CD4-positive, CD25-positive, alpha-beta regulatory T cell (primary cell): Measurements from ENCODE around the gene C1orf174. TPM values are rescaled to one million over a fixed set of nuclear protein-coding genes. Genes with fewer than 3 reads are reported as not detected.

ENCODE experiments used
- ATAC-seq, 2 donors: fragments of 150-1000 bp; cut with Tn5 transposase; one replicate each; pipeline ENCODE4 v1.10.0; 2021; ENCODE audit warnings: low read depth in 2 of 2, moderate number of reproducible peaks in 2 of 2, moderate library complexity in 1 of 2
- DNase-seq, 3 donors: peaks; one replicate each; pipeline versions ENCODE4 v3.0.0 to v3.0.0-alpha.2; 2012 to 2022; ENCODE audit warnings: mixed read lengths in 1 of 3
- H3K27ac ChIP-seq: one replicate; pipeline ENCODE4 v1.7.0; 2013; ENCODE audit warnings: mild to moderate bottlenecking, low read length; ENCODE audit not compliant: insufficient read depth, poor library complexity, severe bottlenecking
- H3K27me3 ChIP-seq: one replicate; pipeline ENCODE4 v1.7.0; 2013; ENCODE audit warnings: low read length; ENCODE audit not compliant: control insufficient read depth, insufficient read depth
- H3K36me3 ChIP-seq: one replicate; pipeline ENCODE4 v1.7.0; 2013; ENCODE audit warnings: mild to moderate bottlenecking, low read length, moderate library complexity; ENCODE audit not compliant: control insufficient read depth, insufficient read depth
- H3K4me1 ChIP-seq: 2 replicates; pipeline ENCODE4 v1.7.0; 2013; ENCODE audit warnings: mild to moderate bottlenecking, low read length; ENCODE audit not compliant: insufficient read depth, control insufficient read depth, poor library complexity, severe bottlenecking
- H3K4me3 ChIP-seq: one replicate; pipeline ENCODE4 v1.7.0; 2013; ENCODE audit warnings: low read depth, mild to moderate bottlenecking, low read length, moderate library complexity
- H3K9me3 ChIP-seq, 2 experiments: 1 replicate in 1 of 2; 2 replicates in 1 of 2; pipeline ENCODE4 v1.7.0; 2013; ENCODE audit warnings: low read length in 2 of 2, mild to moderate bottlenecking in 1 of 2, moderate library complexity in 1 of 2; ENCODE audit not compliant: control insufficient read depth in 2 of 2
- H3K27ac Mint-ChIP-seq, 3 donors: one replicate each; pipeline ENCODE4 v1.8.0; 2020 to 2022; ENCODE audit warnings: mild to moderate bottlenecking in 3 of 3, mixed read lengths in 3 of 3, moderate library complexity in 2 of 3
- H3K27me3 Mint-ChIP-seq: one replicate; pipeline ENCODE4 v1.8.0; 2022; ENCODE audit warnings: mild to moderate bottlenecking, mixed read lengths
- H3K36me3 Mint-ChIP-seq: one replicate; pipeline ENCODE4 v1.8.0; 2020; ENCODE audit warnings: mixed read lengths
- H3K4me1 Mint-ChIP-seq, 4 donors: one replicate each; pipeline ENCODE4 v1.8.0; 2020 to 2022; ENCODE audit warnings: mixed read lengths in 4 of 4, mild to moderate bottlenecking in 1 of 4
- H3K4me3 Mint-ChIP-seq, 4 donors: one replicate each; pipeline ENCODE4 v1.8.0; 2020 to 2022; ENCODE audit warnings: mild to moderate bottlenecking in 4 of 4, mixed read lengths in 4 of 4, moderate library complexity in 3 of 4
- H3K9me3 Mint-ChIP-seq, 7 donors: one replicate each; pipeline ENCODE4 v1.8.0; 2020 to 2022; ENCODE audit warnings: mixed read lengths in 7 of 7, mild to moderate bottlenecking in 3 of 7, moderate library complexity in 2 of 7
- polyA plus RNA-seq, 4 donors: library from polyadenylated mRNA; unstranded; fragments of 300-500 nt; fragmentation: Illumina TruSeq; gene quantifications; one replicate each; pipeline ENCODE4 v1.2.3, GENCODE V29; 2021
- total RNA-seq: library from RNA; stranded (reverse); gene quantifications from one replicate; pipeline ENCODE4 v1.2.3, GENCODE V29; 2022

The C1orf174 gene
- total and polyA plus RNA-seq, 5 donors from 2014 or later, result 15.4 to 33.3 (median 26.3) TPM

DNA sequence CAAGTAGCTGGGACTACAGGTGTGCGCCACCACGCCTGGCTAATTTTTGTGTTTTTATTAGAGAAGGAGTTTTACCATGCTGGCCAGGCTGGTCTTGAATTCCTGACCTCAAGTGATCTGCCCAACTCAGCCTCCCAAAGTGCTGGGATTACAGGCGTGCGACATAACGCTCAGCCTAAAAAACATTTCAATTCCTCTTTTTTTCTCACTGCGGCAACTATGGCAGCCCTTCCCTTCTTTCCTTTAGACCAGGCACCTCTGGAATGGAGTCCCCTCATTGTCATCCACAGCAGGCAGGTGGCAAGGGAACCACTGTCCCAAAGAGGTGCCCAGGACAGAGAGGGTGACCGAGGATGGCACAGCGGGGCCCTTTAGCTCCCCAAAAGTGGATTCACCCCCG, 57.2 kb downstream of the C1orf174 start:
- H3K4me1 Mint-ChIP-seq, result no peaks in the 10 kb centered on the region

DNA sequence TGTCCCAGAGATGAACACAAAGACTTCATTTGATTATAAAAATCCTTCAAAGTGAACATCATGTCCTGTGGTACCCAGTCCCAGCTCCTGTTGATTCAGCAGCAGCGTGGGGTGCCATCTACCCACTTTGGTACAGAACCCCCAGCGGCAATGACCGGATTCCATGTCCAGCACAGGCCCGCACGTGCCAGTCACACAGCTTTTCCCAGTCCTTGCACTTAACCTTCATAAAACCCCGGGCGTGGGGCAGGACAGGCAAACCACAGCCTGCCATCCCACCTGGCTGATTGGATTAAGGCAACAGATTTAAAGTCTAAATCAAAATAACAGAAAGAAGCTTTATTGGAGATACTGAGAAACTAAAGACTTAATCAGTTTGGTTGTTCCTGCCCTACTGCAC, 58.6 kb downstream of the C1orf174 start:
- H3K27me3 Mint-ChIP-seq, result no peaks in the 10 kb centered on the region
- H3K9me3 Mint-ChIP-seq, result peaks cover 0 to 5% (median 3%) of the 10 kb centered on the region in 7 donors
- peaks cover 59% of the 10 kb centered on the region for H3K36me3 ChIP-seq

More for the DNA sequence above, 57.2 kb downstream of the C1orf174 start:
- Mint-ChIP-seq H3K36me3 (peaks cover 44% of the 10 kb centered on the region), H3K4me3 (no peak overlapping the region), H3K27me3 (no peaks in the 10 kb centered on the region), H3K27ac (no peak overlapping the region), H3K9me3 (peaks cover 0 to 5% (median 0%) of the 10 kb centered on the region in 7 donors)
- Histone ChIP-seq H3K36me3 (peaks cover 58% of the 10 kb centered on the region), H3K4me1 (no peaks in the 10 kb centered on the region), H3K9me3 (no peaks in the 10 kb centered on the region), H3K27me3 (no peaks in the 10 kb centered on the region), H3K4me3 (no peak overlapping the region), H3K27ac (no peak overlapping the region)
- ATAC-seq, result no peak
- no peak for DNase-seq

More for the DNA sequence above, 58.6 kb downstream of the C1orf174 start:
- Histone ChIP-seq H3K9me3 (peaks cover 0 to 5% of the 10 kb centered on the region in 2 experiments), H3K4me3 (no peak overlapping the region), H3K27me3 (no peaks in the 10 kb centered on the region), H3K27ac (no peak overlapping the region), H3K4me1 (no peaks in the 10 kb centered on the region)
- no peaks in the 10 kb centered on the region for H3K4me1 Mint-ChIP-seq
- peaks cover 55% of the 10 kb centered on the region for H3K36me3 Mint-ChIP-seq
- no peak overlapping the region for H3K4me3 Mint-ChIP-seq
- ATAC-seq (no peak), DNase-seq (no peak)
- no peak overlapping the region for H3K27ac Mint-ChIP-seq

Other genes with a start within 250 kb of the C1orf174 start
- not detected for gene TP73, start 247.8 kb downstream of the C1orf174 start, total RNA-seq
- under 1 TPM in 2 of 4 donors, not detected in 2; 0.08 to 0.12 TPM for gene TP73, start 247.8 kb downstream of the C1orf174 start, polyA plus RNA-seq
- gene CCDC27, start 147.8 kb downstream of the C1orf174 start, total RNA-seq, result not detected
- not detected for gene CCDC27, start 147.8 kb downstream of the C1orf174 start, polyA plus RNA-seq
- 0.81 TPM for gene SMIM1, start 127.5 kb downstream of the C1orf174 start, total RNA-seq
- gene SMIM1, start 127.5 kb downstream of the C1orf174 start, polyA plus RNA-seq, result 1 to 10 TPM in 1 of 4 donors, under 1 TPM in 3; 0.62 to 1.2 (median 0.79) TPM
- 33.9 TPM for gene LRRC47, start 103.8 kb downstream of the C1orf174 start, total RNA-seq
- gene LRRC47, start 103.8 kb downstream of the C1orf174 start, polyA plus RNA-seq, result 10 to 100 TPM; 22.0 to 32.5 (median 25.7) TPM
- gene CEP104, start 43.1 kb downstream of the C1orf174 start, total RNA-seq, result 42.3 TPM
- gene CEP104, start 43.1 kb downstream of the C1orf174 start, polyA plus RNA-seq, result 10 to 100 TPM; 13.5 to 18.8 (median 14.5) TPM
- 15.4 TPM for gene DFFB, start 42.8 kb downstream of the C1orf174 start, total RNA-seq
- gene DFFB, start 42.8 kb downstream of the C1orf174 start, polyA plus RNA-seq, result 10 to 100 TPM; 11.2 to 14.4 (median 12.6) TPM